ENCODE results near the gene IGFBP5. TPM values are rescaled to one million over a fixed set of nuclear protein-coding genes. Genes with fewer than 3 reads are reported as not detected.

IGFBP5 gene
- 0.05 TPM in 1 of 2 replicates, not detected in the other for total RNA-seq (2011; cell fraction: chromatin; rRNA removed; ENCODE audit: low replicate concordance)
- total RNA-seq (2011; cell fraction: nucleolus; rRNA removed), result 0.17 TPM in 1 of 2 replicates, not detected in the other
- 0.29 TPM in 1 of 2 replicates, not detected in the other for total RNA-seq (2011; cell fraction: nucleoplasm; rRNA removed)
- not detected in 2 replicates for total RNA-seq (2014; rRNA removed)
- total RNA-seq (2014; rRNA removed; fragmentation: Illumina TruSeq; extraction: Trizol), result not detected in 2 replicates
- not detected in 2 replicates for total RNA-seq (2015; rRNA removed; fragmentation: Illumina TruSeq; extraction: Trizol)
- 1.9 and 2.5 TPM in 2 replicates for total RNA-seq (2021)
- polyA plus RNA-seq (2011; rRNA removed), result 0.01 and 0.05 TPM in 2 replicates
- polyA plus RNA-seq (2011; cell fraction: cytosol; rRNA removed), result under 0.01 and 0.28 TPM in 2 replicates
- 0.01 and 0.40 TPM in 2 replicates for polyA plus RNA-seq (2011; cell fraction: nucleus; rRNA removed)
- polyA plus RNA-seq (2012), result 0.04 and 0.08 TPM in 2 replicates
- not detected in 2 replicates for polyA plus RNA-seq (2014; fragmentation: Illumina TruSeq; extraction: Trizol)
- polyA plus RNA-seq (2014; fragmentation: Nextera tagmentation; extraction: Ambion mirVana), result not detected
- 0.03 and 0.49 TPM in 2 replicates for polyA plus RNA-seq (2014; rRNA removed)
- 0.03 and 0.04 TPM in 2 replicates for polyA minus RNA-seq (2011; rRNA and poly(A)+ RNA removed)
- not detected in 2 replicates for polyA minus RNA-seq (2011; cell fraction: cytosol; rRNA and poly(A)+ RNA removed)
- under 0.01 TPM in 1 of 2 replicates, not detected in the other for polyA minus RNA-seq (2011; cell fraction: nucleus; rRNA and poly(A)+ RNA removed)
- percentile 5 among the genes with signal in this experiment for Bru-seq, nascent RNA
- percentile 8 among the genes with signal in this experiment for BruChase-seq, experiment 1, labeled RNA remaining after a 2-hour chase
- BruChase-seq, experiment 2, labeled RNA remaining after a 6-hour chase, result not detected
- long read RNA-seq, experiment 1, result 0 reads
- long read RNA-seq, experiment 2, result 0 reads
- long read RNA-seq, experiment 3, result 0 reads

- no TSS peak for BruUV-seq (replicated peaks)
- ChIA-PET POLR2A (no interaction called here), CTCF (ENCODE audit: low intra/inter-chr PET ratio) (interaction anchor here (0.5 kb wide), 1 partner anchor 503 kb away, joined by 3 read pairs; no protein-coding TSS in a partner anchor)
- FAIRE-seq, result no peak
- in situ Hi-C loops (cut with MboI), result loop anchor here (10.0 to 25.0 kb wide), 2 partner anchors 289 to 1017 kb away; no protein-coding TSS in a partner anchor
- ATAC-seq, result no peak
- H2AFZ ChIP-seq (ENCODE audit: low read depth, low read length), result no peak within 1 kb of the TSS
- no peaks in the 10 kb centered on the region for H3K9me1 ChIP-seq (ENCODE audit: control insufficient read depth, insufficient read depth, low read length)
- H3K4me1 ChIP-seq (replicated peaks in 1 of 2; ENCODE audit: control insufficient read depth in 2 of 2, insufficient read depth in 2 of 2, low read length in 2 of 2), result peaks cover 8 to 19% of the 10 kb centered on the region in 2 experiments
- no peaks in the 10 kb centered on the region; a peak in 1 of 5 replicates for H3K27me3 ChIP-seq (ENCODE audit: control insufficient read depth in 2 of 2, insufficient read depth in 2 of 2, low read length in 2 of 2)
- H4K20me1 ChIP-seq (replicated peaks; ENCODE audit: control insufficient read depth, insufficient read depth, low read length), result no peaks in the 10 kb centered on the region
- H3K9ac ChIP-seq (ENCODE audit: insufficient read depth in 1 of 2, low read depth in 2 of 2, low read length in 2 of 2), result no peak within 1 kb of the TSS
- H3K9me3 ChIP-seq (replicated peaks; ENCODE audit: control insufficient read depth, insufficient read depth, low read depth, low read length), result no peaks in the 10 kb centered on the region
- intact Hi-C loops (cut with micrococcal nuclease), result loop anchor here (5.0 kb wide), 4 partner anchors 82 to 817 kb away; no protein-coding TSS in a partner anchor
- H3K4me2 ChIP-seq (ENCODE audit: insufficient read depth, low read length), result no peak within 1 kb of the TSS
- no peaks in the 10 kb centered on the region for H3K36me3 ChIP-seq (ENCODE audit: control insufficient read depth, insufficient read depth, low read length)
- H3K79me2 ChIP-seq (ENCODE audit: control insufficient read depth, insufficient read depth, low read length), result no peaks in the 10 kb centered on the region
- TF ChIP-seq CTCF (IDR thresholded peaks at IDR 0.05 in 2 of 3, conservative IDR thresholded peaks at IDR 0.05 in 1 of 3; ENCODE audit: insufficient read depth in 2 of 3, low read depth in 1 of 3, low read length in 3 of 3) (peak in 1 of 3 experiments; percentile 51; a peak in 2 of 6 replicates), ZNF263 (CRISPR knock-in tag; IDR thresholded peaks at IDR 0.05; ENCODE audit: borderline replicate concordance) (peak; percentile 88; the same call in 1 of the 2 replicates), KAT7 (CRISPR knock-in tag; IDR thresholded peaks at IDR 0.05; ENCODE audit: borderline replicate concordance) (no peak)
- 32% methylated on average over 14 of the region's 16 CpGs for WGBS (ENCODE audit: insufficient coverage, low coverage, missing lambda C conversion rate)
- H3K4me3 ChIP-seq, result no peak within 1 kb of the TSS
- no peak within 1 kb of the TSS for H3K27ac ChIP-seq (ENCODE audit: extremely low read depth, low read depth, low read length)
- DNase-seq (ENCODE audit: extremely low read depth in 1 of 4, low spot score in 3 of 4), result peak in 2 of 4 experiments; percentile 14 to 17
Observed at GRCh38 chr2:216695401-216695821, at the start of gene IGFBP5. IGFBP5 (minus strand) TSS chr2:216695549; CDS start chr2:216694775, 774 bp downstream.

All from K562 (cell line).